ENCODE data around the gene GCA.

Gene GCA

DNA sequence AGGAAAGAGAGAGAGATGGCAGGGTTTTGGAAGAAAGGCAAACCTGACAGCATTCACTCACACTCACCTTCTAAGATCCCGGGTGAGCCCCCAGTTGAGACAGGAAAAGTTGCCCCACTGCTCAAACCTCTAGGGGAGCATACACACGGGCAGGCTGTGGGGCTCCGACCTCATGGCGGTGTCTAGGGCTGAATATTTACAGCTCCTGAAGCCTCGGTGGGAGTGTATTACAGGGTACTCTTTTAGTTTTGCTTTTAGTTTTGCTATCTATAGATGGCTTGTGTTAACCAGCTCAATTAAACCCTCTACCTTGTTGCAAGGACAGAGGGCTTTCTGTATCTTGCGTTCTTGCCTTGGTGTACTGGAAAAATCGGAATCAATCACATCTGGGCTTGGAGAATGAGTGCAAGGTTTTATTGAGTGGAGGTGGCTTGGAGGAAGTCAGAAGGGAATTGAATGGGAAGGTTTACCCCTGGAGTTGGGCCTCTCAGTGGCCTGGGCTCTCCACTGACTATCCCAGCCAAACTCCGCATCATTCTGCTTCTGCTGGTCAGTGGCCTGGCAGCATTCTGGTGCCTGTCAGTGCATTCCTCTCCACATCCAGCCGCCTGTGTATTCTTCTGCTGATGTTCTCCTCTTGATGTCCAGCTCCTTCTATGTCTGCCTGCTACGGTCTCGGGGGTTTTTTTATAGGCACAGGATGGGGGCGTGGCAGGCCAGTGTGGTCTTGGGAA lies 15.3 kb upstream of the GCA start:
- no peak for DNase-seq

- no peak for DNase-seq
Measured at GRCh38 chr2:162330881-162331280, 13.1 kb upstream of the GCA start.

DNA sequence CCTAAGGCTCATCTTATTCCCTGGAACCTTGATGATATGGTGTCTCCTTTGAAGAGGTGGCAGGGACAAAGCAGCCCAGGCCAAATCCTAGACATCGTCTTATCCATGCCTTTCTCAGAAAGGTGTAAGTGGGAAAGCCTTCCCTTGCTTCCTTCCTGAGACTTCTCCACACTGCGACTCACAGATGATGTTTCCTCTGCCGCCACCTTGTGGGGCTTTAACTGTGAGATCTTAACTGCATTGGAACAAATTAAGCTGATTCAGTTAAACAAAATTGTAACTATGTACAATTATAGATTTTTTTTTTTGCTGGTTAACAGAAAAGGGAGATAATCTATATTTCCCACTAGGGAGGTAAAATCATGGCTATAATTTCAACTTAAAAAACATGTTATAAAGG lies 10.0 kb upstream of the GCA start:
- DNase-seq = no peak

GRCh38 chr2:162337868-162338267 lies 6.1 kb upstream of the GCA start:
- DNase-seq = no peak

DNA sequence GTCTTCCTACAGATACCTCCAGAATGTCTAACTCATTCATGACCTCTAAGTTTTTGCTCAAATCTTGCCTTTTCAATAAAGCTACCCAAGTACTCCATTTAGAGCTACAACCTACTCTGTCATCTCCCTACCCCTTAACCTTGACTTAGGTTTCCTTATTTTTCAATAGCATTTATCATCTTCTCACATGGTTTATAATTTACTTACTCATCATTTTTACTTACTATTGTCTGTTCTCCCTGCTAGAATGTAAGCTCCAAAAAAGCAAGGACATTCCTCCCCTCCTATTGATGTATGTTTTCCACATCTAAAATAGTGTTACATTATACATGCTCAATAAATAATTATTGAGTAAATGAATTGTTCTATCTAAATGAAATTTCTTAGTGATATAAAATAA lies 3.1 kb upstream of the GCA start:
- no peak for DNase-seq

- DNase-seq = no peak
Measured at GRCh38 chr2:162342321-162342720, 1.6 kb upstream of the GCA start.

- DNase-seq = no peak
Measured at GRCh38 chr2:162342841-162343240, 1.1 kb upstream of the GCA start.

GRCh38 chr2:162343492-162343823 lies 474 bp upstream of the GCA start:
- no peak for DNase-seq

DNA sequence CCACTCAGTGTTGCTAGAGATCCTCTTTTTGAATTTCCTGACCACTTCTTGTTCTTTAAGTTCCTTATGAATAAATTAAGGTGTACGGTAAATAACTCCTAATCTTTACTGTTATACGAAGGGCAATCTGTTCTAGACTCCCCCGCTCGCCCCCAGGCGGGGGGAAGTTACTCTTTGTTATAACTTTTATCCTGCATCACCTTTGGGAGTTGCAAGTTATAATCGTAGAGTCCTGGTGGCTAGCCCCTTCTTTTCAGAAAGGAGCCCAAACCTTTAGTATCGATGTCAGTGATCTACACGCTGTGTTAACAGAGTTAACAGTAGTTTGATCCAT lies 652 bp downstream of the GCA start:
- DNase-seq = no peak

DNA sequence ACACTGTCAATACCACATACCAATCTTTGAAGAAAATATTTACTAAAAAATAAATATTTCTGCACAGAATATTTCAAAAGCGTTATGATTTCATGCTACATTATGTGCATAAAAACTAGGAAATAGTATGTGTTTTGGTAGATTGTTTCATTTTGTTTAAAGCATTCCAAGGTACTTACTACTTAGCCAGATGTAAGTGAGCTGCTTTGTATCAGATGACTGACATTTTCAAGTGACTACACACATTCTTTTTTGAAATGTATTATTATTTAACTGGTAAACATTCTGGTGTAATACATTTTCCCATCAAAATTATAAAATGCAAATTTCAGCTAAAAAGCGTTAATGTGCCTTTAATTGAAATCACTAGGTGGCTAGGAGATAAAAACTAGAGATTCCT lies 21.5 kb downstream of the GCA start:
- no peak for DNase-seq

- DNase-seq = no peak
Measured at GRCh38 chr2:162368494-162368893, 24.6 kb downstream of the GCA start.

- DNase-seq = no peak
Measured at GRCh38 chr2:162369551-162369950, 25.6 kb downstream of the GCA start.

DNA sequence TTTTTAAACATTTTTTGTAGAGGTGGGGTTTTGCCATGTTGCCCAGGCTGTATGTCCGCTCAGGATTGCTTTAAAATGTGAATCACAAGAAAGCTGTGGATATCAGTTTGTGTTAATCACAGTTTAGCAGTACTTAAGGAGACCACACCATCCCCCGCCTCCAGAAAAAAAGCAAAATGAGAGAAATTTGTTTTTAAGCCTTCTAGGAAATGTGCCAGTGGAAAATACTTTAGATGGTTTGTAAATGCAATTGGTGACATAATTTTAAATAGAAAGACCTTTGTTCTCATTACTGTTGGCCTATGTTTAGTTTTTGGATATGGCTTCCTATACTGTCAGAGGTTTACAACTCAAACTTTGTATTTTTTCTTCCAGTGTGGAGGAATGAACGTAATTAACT lies 27.0 kb downstream of the GCA start:
- no peak for DNase-seq

- DNase-seq = no peak
Measured at GRCh38 chr2:162372818-162373217, 28.9 kb downstream of the GCA start.

DNA sequence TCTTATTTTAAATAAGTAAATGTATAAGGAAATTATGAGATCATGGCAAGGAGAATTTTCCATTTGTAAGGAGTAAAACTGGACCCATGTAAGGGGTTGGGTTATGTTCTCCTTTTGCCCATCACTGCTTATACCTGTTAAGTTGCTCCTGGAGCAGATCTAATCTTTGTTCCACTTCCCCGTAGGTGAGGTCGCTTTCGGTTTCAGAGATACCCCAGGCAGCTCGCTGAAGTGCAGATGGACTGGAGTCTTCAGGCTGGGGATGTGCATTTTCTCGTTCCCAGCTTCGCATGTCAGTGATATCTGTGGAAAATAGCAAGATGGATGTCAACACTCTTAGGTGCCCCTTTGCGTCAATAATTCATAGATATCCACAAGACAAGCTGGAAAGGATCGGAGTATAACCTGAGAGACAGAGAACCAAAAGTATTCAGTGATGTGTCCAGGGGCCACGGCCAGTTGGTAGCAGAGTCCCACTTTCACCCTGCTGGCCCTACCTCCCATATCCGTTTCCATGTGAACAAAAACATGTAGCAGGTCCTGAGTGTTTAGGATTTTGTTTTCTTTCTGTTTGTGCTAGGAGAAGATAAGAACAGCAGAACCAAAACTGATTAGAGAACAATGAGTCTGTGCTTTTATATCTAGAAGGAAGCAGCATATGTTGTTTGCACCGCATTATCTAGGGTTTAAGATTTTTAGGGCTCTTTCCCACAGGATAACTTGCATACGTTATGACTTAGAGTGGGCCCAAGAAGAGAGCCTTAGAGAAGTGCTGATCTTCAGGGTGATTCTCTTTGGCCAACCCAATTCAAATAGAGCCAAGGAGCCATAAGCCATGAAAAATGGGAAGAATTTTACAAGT lies 36.0 kb downstream of the GCA start:
- DNase-seq = no peak

GRCh38 chr2:162381851-162382250 lies 37.9 kb downstream of the GCA start:
- DNase-seq = no peak

GRCh38 chr2:162382278-162382677 lies 38.3 kb downstream of the GCA start:
- no peak for DNase-seq

DNA sequence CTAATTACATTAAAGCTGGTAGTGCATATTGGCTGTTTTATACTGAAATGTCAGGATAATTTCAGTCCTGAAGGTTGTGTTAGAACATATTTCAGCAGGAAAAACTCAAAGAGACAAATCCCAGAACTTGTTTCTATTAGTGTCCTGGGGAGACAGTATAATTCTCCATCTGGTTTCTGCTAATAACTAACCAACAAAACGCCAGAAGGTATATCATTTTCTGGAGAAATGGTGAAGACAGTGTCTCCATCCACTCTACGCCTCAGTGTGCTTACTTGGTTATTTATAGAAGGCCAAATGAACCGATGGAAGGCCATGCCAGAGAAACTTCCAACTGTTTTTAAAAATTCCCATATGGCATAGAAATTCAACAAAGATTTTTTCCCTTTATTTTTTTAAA lies 41.6 kb downstream of the GCA start:
- no peak for DNase-seq

DNA sequence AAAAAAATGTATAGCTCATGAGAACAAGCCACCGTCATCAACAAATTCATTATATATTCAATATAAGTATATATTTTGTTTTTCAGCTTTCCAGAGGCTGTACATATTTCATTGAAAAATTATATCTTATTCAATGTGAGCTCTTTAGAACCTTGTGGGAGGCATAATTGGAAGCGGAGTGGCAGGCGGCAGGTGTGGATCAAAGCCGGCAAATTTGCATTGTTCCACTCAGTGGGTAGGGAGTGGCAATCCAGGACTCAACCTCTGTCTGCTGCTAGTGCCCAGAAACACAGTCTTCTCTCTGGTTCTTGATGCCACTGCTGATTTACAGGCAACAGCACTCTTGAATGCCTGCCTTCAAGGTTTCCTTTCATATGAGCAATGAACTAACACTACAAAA lies 46.9 kb downstream of the GCA start:
- no peak for DNase-seq

GRCh38 chr2:162400336-162400735 lies 56.4 kb downstream of the GCA start:
- DNase-seq = no peak

DNA sequence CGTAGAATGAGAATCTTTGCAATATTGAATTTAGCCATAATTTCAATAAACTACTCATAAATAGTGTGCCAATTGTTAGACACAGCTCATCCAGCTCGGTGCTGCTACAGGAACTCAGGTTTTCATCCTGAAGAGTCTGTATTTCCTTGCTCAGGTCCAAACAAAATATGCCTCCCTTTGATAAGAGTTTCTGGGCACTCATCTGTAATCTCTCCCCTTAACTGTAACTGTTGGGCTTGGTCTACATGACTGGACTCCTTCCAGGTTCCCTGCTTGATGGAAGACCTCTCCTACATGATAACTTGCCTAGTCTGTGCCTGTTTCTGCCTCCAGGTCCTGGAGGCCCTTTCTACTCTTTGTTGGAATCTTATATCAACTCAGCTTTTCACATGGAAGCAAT lies 57.9 kb downstream of the GCA start:
- no peak for DNase-seq

GRCh38 chr2:162403884-162404283 lies 60.0 kb downstream of the GCA start:
- DNase-seq = no peak

Measured in cortex of kidney (tissue), 1 donor.